Thoracic aorta (tissue), 2 donors: Measurements from ENCODE around the gene SEMA6D. TPM values are rescaled to one million over a fixed set of nuclear protein-coding genes. Genes with fewer than 3 reads are reported as not detected.

ENCODE experiments used
- ATAC-seq: fragments of 150-250 bp; one replicate; pipeline ENCODE4 v1.8.0; 2017; ENCODE audit warnings: low read depth; ENCODE audit not compliant: insufficient number of reproducible peaks, low FRiP score
- DNase-seq: peaks from one replicate; pipeline ENCODE4 v3.0.0-alpha.2; 2020; ENCODE audit warnings: low spot score
- H3K27ac ChIP-seq, 2 donors: fragments of 200-600 bp; sonication (generic); 1 replicate in 1 of 2; 2 replicates in 1 of 2; pipeline ENCODE4 v1.5.1; 2016; ENCODE audit warnings: mild to moderate bottlenecking in 2 of 2, moderate library complexity in 2 of 2
- H3K27me3 ChIP-seq: fragments of 200-600 bp; sonication (generic); replicated peaks from 2 replicates; pipeline ENCODE4 v1.6.0; 2016; ENCODE audit warnings: mild to moderate bottlenecking; ENCODE audit not compliant: insufficient read depth
- H3K36me3 ChIP-seq: fragments of 200-600 bp; sonication (generic); one replicate; pipeline ENCODE4 v1.5.1; 2016
- H3K4me1 ChIP-seq, 2 donors: fragments of 200-600 bp; sonication (generic); 1 replicate in 1 of 2; 2 replicates in 1 of 2; pipeline versions ENCODE4 v1.5.1 to v1.6.0; 2016; ENCODE audit warnings: low read depth in 2 of 2, mild to moderate bottlenecking in 1 of 2; ENCODE audit not compliant: control insufficient read depth in 1 of 2
- H3K4me3 ChIP-seq: fragments of 200-600 bp; sonication (generic); 2 replicates; pipeline ENCODE4 v1.5.1; 2016; ENCODE audit warnings: mild to moderate bottlenecking
- H3K9me3 ChIP-seq: fragments of 200-600 bp; sonication (generic); 2 replicates; pipeline ENCODE4 v1.5.1; 2016
- CTCF ChIP-seq: fragments of 200-600 bp; sonication (generic); IDR thresholded peaks from one replicate; pipeline ENCODE4 v1.5.1; 2019; ENCODE audit warnings: antibody characterized with exemption
- total RNA-seq, 2 donors: library from RNA; depleted of rRNA; stranded (reverse); fragments of >200 nt; gene quantifications; one replicate each; pipeline versions ENCODE4 v1.1.0 to v1.2.3, GENCODE V29; 2016

SEMA6D gene
- total RNA-seq, 2 donors from 2014 or later, result 12.9 to 15.3 TPM

GRCh38 chr15:47753591-47753990 is 36.3 kb downstream of the SEMA6D start:
- ATAC-seq, result no peak
- peaks cover 7% of the 10 kb centered on the region for H3K9me3 ChIP-seq
- no peaks in the 10 kb centered on the region for H3K4me1 ChIP-seq
- no peak overlapping the region for H3K27ac ChIP-seq
- H3K27me3 ChIP-seq, result no peaks in the 10 kb centered on the region
- no peaks in the 10 kb centered on the region for H3K36me3 ChIP-seq
- no peak overlapping the region for H3K4me3 ChIP-seq
- TF ChIP-seq CTCF, result no peak
- no peak for DNase-seq

GRCh38 chr15:47754312-47754711 is 37.0 kb downstream of the SEMA6D start:
- no peak for ATAC-seq
- Histone ChIP-seq H3K27me3 (no peaks in the 10 kb centered on the region), H3K27ac (no peak overlapping the region), H3K4me3 (no peak overlapping the region), H3K9me3 (peaks cover 7% of the 10 kb centered on the region), H3K36me3 (no peaks in the 10 kb centered on the region), H3K4me1 (no peaks in the 10 kb centered on the region)
- no peak for TF ChIP-seq CTCF
- DNase-seq, result no peak

GRCh38 chr15:47755941-47756340 is 38.6 kb downstream of the SEMA6D start:
- Histone ChIP-seq H3K4me3 (no peak overlapping the region), H3K9me3 (peaks cover 7% of the 10 kb centered on the region), H3K27me3 (no peaks in the 10 kb centered on the region), H3K27ac (no peak overlapping the region), H3K4me1 (no peaks in the 10 kb centered on the region), H3K36me3 (no peaks in the 10 kb centered on the region)
- ATAC-seq (no peak), DNase-seq (no peak)
- no peak for TF ChIP-seq CTCF

- ATAC-seq (peak; percentile 79), DNase-seq (peak; percentile 15)
- Histone ChIP-seq H3K4me3 (no peak overlapping the region), H3K9me3 (peaks cover 7% of the 10 kb centered on the region), H3K36me3 (peaks cover 5% of the 10 kb centered on the region), H3K4me1 (no peaks in the 10 kb centered on the region), H3K27ac (no peak overlapping the region), H3K27me3 (no peaks in the 10 kb centered on the region)
- no peak for TF ChIP-seq CTCF
Measured at GRCh38 chr15:47756872-47757271, 39.6 kb downstream of the SEMA6D start.

- Histone ChIP-seq H3K27me3 (no peaks in the 10 kb centered on the region), H3K4me1 (no peaks in the 10 kb centered on the region)
- TF ChIP-seq CTCF, result no peak
Measured at GRCh38 chr15:47757331-47757730, 40.0 kb downstream of the SEMA6D start.

More at GRCh38 chr15:47757331-47757730, 40.0 kb downstream of the SEMA6D start:
- Histone ChIP-seq H3K4me3 (no peak overlapping the region), H3K27ac (no peak overlapping the region), H3K36me3 (peaks cover 9% of the 10 kb centered on the region), H3K9me3 (peaks cover 7% of the 10 kb centered on the region)
- DNase-seq, result no peak
- ATAC-seq, result no peak
